ENCODE data around the gene TCF15.

DNA sequence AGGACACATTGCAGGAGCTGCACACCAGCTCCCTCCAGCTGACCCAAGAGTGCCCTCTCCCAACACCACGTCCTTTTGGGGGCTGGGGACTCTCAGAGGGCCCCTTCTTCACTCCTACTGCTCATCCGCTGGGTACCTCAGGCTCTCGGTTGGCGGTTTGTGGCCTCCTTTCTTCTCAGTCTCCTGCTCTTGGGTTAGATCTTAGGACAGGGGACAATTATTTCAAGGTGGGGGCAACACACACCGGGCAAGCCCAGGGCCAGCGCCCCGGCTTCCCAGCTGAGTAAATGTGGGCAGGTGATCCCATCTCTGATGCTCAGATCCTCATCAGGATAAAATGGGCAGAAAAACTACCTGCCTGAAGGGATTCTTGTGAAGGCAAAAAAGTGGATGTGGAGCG lies 1.1 kb downstream of the TCF15 start:
- TF ChIP-seq JUND (IDR thresholded peaks at IDR 0.05) (no peak), RXRA (IDR thresholded peaks at IDR 0.05) (no peak), RAD21 (IDR thresholded peaks at IDR 0.05) (no peak), HNF4G (IDR thresholded peaks at IDR 0.05) (no peak), TAF1 (conservative IDR thresholded peaks at IDR 0.05) (no peak), FOXA1 (IDR thresholded peaks at IDR 0.05) (no peak), GABPA (IDR thresholded peaks at IDR 0.05 in 1 of 2, conservative IDR thresholded peaks at IDR 0.05 in 1 of 2) (no peak), HNF4A (conservative IDR thresholded peaks at IDR 0.05) (no peak)
- TF ChIP-seq, protein P1, sequence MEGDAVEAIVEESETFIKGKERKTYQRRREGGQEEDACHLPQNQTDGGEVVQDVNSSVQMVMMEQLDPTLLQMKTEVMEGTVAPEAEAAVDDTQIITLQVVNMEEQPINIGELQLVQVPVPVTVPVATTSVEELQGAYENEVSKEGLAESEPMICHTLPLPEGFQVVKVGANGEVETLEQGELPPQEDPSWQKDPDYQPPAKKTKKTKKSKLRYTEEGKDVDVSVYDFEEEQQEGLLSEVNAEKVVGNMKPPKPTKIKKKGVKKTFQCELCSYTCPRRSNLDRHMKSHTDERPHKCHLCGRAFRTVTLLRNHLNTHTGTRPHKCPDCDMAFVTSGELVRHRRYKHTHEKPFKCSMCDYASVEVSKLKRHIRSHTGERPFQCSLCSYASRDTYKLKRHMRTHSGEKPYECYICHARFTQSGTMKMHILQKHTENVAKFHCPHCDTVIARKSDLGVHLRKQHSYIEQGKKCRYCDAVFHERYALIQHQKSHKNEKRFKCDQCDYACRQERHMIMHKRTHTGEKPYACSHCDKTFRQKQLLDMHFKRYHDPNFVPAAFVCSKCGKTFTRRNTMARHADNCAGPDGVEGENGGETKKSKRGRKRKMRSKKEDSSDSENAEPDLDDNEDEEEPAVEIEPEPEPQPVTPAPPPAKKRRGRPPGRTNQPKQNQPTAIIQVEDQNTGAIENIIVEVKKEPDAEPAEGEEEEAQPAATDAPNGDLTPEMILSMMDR (IDR thresholded peaks at IDR 0.05; ENCODE audit: low read depth, low read length, missing input control) = no peak
- TF ChIP-seq, protein P2, sequence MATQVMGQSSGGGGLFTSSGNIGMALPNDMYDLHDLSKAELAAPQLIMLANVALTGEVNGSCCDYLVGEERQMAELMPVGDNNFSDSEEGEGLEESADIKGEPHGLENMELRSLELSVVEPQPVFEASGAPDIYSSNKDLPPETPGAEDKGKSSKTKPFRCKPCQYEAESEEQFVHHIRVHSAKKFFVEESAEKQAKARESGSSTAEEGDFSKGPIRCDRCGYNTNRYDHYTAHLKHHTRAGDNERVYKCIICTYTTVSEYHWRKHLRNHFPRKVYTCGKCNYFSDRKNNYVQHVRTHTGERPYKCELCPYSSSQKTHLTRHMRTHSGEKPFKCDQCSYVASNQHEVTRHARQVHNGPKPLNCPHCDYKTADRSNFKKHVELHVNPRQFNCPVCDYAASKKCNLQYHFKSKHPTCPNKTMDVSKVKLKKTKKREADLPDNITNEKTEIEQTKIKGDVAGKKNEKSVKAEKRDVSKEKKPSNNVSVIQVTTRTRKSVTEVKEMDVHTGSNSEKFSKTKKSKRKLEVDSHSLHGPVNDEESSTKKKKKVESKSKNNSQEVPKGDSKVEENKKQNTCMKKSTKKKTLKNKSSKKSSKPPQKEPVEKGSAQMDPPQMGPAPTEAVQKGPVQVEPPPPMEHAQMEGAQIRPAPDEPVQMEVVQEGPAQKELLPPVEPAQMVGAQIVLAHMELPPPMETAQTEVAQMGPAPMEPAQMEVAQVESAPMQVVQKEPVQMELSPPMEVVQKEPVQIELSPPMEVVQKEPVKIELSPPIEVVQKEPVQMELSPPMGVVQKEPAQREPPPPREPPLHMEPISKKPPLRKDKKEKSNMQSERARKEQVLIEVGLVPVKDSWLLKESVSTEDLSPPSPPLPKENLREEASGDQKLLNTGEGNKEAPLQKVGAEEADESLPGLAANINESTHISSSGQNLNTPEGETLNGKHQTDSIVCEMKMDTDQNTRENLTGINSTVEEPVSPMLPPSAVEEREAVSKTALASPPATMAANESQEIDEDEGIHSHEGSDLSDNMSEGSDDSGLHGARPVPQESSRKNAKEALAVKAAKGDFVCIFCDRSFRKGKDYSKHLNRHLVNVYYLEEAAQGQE (IDR thresholded peaks at IDR 0.05) = no peak
- TF ChIP-seq, protein P3, sequence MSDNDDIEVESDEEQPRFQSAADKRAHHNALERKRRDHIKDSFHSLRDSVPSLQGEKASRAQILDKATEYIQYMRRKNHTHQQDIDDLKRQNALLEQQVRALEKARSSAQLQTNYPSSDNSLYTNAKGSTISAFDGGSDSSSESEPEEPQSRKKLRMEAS (IDR thresholded peaks at IDR 0.05) = no peak
- TF ChIP-seq, protein P4, sequence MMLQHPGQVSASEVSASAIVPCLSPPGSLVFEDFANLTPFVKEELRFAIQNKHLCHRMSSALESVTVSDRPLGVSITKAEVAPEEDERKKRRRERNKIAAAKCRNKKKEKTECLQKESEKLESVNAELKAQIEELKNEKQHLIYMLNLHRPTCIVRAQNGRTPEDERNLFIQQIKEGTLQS (IDR thresholded peaks at IDR 0.05) = no peak
